PFSK-1 (cell line): ENCODE data around the gene RSPH6A.

Source experiments
- FOXP2 ChIP-seq: optimal IDR thresholded peaks from 2 replicates; pipeline ENCODE3; 2011; ENCODE audit warnings: borderline replicate concordance, control low read depth, inconsistent platforms; ENCODE audit not compliant: insufficient read depth; ENCODE audit errors: extremely low read length, extremely low read depth
- POLR2AphosphoS5 ChIP-seq: IDR thresholded peaks from 2 replicates; pipeline ENCODE4 v1.6.1; 2012; ENCODE audit warnings: low read depth, mild to moderate bottlenecking, control low read depth, low read length, moderate library complexity
- SIN3A ChIP-seq: IDR thresholded peaks from 2 replicates; pipeline ENCODE4 v1.6.1; 2012; ENCODE audit warnings: mild to moderate bottlenecking, low read length, moderate library complexity, borderline replicate concordance; ENCODE audit not compliant: insufficient read depth
- TAF1 ChIP-seq: IDR thresholded peaks from 2 replicates; pipeline ENCODE4 v1.6.1; 2012; ENCODE audit warnings: low read length, control low read depth, borderline replicate concordance; ENCODE audit not compliant: insufficient read depth
- TF ChIP-seq, protein P1 (sequence below), 2 experiments: IDR thresholded peaks; 2 replicates each; pipeline versions ENCODE4 v1.6.1 to v1.8.0; 2011 to 2012; ENCODE audit warnings: low read depth in 2 of 2, low read length in 2 of 2, control low read depth in 1 of 2, inconsistent platforms in 1 of 2, mild to moderate bottlenecking in 1 of 2, moderate library complexity in 1 of 2; ENCODE audit not compliant: insufficient read depth in 1 of 2

DNA sequence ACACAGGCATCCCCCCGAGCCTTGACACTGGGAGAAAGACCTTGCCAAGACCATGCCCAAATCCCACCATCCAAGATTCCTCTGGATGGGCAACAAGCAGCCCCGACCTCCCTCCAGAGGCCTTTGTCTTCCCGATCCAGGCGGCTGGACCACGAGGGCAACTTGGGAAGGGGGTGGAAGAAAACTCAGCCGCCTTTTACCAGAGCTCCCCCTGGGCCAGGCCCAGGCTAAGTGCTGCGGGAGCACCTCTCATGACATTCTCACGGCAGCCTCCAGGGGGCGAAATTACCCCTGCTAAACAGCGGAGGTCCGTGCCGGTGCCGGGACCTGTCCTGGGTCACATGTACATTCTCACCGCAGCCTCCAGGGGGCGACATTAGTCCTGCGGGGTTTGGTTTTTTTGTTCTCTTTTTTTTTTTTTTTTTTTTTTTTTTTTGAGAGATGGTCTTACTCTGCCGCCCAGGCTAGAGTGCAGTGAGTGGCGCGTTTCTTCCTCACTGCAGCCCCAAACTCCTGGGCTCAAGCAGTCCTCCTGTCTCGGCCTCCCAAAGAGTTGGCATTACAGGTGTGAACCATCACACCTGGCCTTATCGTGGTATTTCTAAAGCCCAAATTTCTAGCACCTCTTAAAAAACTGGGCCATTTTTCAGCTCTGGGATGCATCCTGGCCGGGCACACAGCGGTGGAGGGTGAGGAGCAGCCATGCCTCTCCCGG is 2.1 kb upstream of the RSPH6A start:
- TF ChIP-seq, protein P1, sequence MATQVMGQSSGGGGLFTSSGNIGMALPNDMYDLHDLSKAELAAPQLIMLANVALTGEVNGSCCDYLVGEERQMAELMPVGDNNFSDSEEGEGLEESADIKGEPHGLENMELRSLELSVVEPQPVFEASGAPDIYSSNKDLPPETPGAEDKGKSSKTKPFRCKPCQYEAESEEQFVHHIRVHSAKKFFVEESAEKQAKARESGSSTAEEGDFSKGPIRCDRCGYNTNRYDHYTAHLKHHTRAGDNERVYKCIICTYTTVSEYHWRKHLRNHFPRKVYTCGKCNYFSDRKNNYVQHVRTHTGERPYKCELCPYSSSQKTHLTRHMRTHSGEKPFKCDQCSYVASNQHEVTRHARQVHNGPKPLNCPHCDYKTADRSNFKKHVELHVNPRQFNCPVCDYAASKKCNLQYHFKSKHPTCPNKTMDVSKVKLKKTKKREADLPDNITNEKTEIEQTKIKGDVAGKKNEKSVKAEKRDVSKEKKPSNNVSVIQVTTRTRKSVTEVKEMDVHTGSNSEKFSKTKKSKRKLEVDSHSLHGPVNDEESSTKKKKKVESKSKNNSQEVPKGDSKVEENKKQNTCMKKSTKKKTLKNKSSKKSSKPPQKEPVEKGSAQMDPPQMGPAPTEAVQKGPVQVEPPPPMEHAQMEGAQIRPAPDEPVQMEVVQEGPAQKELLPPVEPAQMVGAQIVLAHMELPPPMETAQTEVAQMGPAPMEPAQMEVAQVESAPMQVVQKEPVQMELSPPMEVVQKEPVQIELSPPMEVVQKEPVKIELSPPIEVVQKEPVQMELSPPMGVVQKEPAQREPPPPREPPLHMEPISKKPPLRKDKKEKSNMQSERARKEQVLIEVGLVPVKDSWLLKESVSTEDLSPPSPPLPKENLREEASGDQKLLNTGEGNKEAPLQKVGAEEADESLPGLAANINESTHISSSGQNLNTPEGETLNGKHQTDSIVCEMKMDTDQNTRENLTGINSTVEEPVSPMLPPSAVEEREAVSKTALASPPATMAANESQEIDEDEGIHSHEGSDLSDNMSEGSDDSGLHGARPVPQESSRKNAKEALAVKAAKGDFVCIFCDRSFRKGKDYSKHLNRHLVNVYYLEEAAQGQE (IDR thresholded peaks at IDR 0.05; ENCODE audit: insufficient read depth in 1 of 2, low read depth in 2 of 2, low read length in 2 of 2) = no peak
- TF ChIP-seq POLR2AphosphoS5 (peak; percentile 39; the same call in 1 of the 2 replicates), TAF1 (no peak), SIN3A (peak; percentile 36; the same call in 1 of the 2 replicates), FOXP2 (no peak)
